Neural cell (in vitro differentiated cells): ENCODE results near the gene RAPGEFL1. TPM values are rescaled to one million over a fixed set of nuclear protein-coding genes. Genes with fewer than 3 reads are reported as not detected.
"Not testable (repeated sequence)": the region's sequence is repeated elsewhere in the genome, so short reads cannot be mapped to it uniquely, and the experiment has no call there.

Source experiments
- H2AFZ ChIP-seq: fragments of 200-600, 300-800 bp; sonication (generic), shearing (Covaris generic); 2 replicates; pipeline ENCODE4 v1.6.0; 2014; ENCODE audit warnings: low read depth, mild to moderate bottlenecking, antibody characterized with exemption, low read length, moderate library complexity
- H3F3A ChIP-seq: fragments of 200-600 bp; shearing (Covaris generic); 2 replicates; pipeline ENCODE4 v1.6.1; 2016; ENCODE audit warnings: mild to moderate bottlenecking, moderate library complexity, mixed read lengths, antibody characterized with exemption, low read length; ENCODE audit not compliant: insufficient read depth, poor library complexity, severe bottlenecking
- H3K27ac ChIP-seq: fragments of 200-600, 300-800 bp; sonication (generic), shearing (Covaris generic); 2 replicates; pipeline ENCODE4 v1.5.1; 2014; ENCODE audit warnings: mild to moderate bottlenecking, low read length, moderate library complexity
- H3K27me3 ChIP-seq: fragments of 300-800, 200-600 bp; sonication (generic), shearing (Covaris generic); 2 replicates; pipeline ENCODE4 v1.6.0; 2014; ENCODE audit warnings: mild to moderate bottlenecking, low read depth, low read length, moderate library complexity; ENCODE audit not compliant: insufficient read depth
- H3K36me3 ChIP-seq: fragments of 300-800, 200-600 bp; sonication (generic), shearing (Covaris generic); 2 replicates; pipeline ENCODE4 v1.5.1; 2014; ENCODE audit warnings: mild to moderate bottlenecking, antibody characterized with exemption, low read length, moderate library complexity; ENCODE audit not compliant: insufficient read depth
- H3K4me2 ChIP-seq: fragments of 300-800, 200-600 bp; sonication (generic), shearing (Covaris generic); 2 replicates; pipeline ENCODE4 v1.6.0; 2014; ENCODE audit warnings: mild to moderate bottlenecking, low read length
- H3K4me3 ChIP-seq: fragments of 300-800, 200-600 bp; sonication (generic), shearing (Covaris generic); 2 replicates; pipeline ENCODE4 v1.5.1; 2014; ENCODE audit warnings: mild to moderate bottlenecking, low read length, moderate library complexity
- H3K79me2 ChIP-seq: fragments of 200-600 bp; shearing (Covaris generic); replicated peaks from 2 replicates; pipeline ENCODE4 v1.6.0; 2014; ENCODE audit warnings: mild to moderate bottlenecking, low read length, moderate library complexity; ENCODE audit not compliant: insufficient read depth
- H3K9ac ChIP-seq: fragments of 300-800, 200-600 bp; sonication (generic), shearing (Covaris generic); 2 replicates; pipeline ENCODE4 v1.6.1; 2016; ENCODE audit warnings: mild to moderate bottlenecking, low read length, mixed read lengths
- H3K9me2 ChIP-seq: fragments of 200-600 bp; shearing (Covaris generic); 2 replicates; pipeline ENCODE4 v1.6.1; 2016; ENCODE audit warnings: mild to moderate bottlenecking, low read length, mixed read lengths; ENCODE audit not compliant: insufficient read depth
- H3K9me3 ChIP-seq: fragments of 200-600, 300-800 bp; sonication (generic), shearing (Covaris generic); 2 replicates; pipeline ENCODE4 v1.6.1; 2016; ENCODE audit warnings: mild to moderate bottlenecking, mixed run types, low read length, moderate library complexity, mixed read lengths
- H4K20me1 ChIP-seq: fragments of 200-600 bp; shearing (Covaris generic); 2 replicates; pipeline ENCODE4 v1.6.1; 2016; ENCODE audit warnings: mild to moderate bottlenecking, mixed run types; ENCODE audit not compliant: insufficient read depth
- EP300 ChIP-seq: fragments of 450-650 bp; conservative IDR thresholded peaks from 2 replicates; pipeline ENCODE4 v1.6.1; 2014; ENCODE audit warnings: antibody characterized with exemption, mild to moderate bottlenecking, moderate library complexity; ENCODE audit not compliant: poor library complexity, severe bottlenecking
- EZH2 ChIP-seq: fragments of 200-600, 300-800 bp; shearing (Covaris generic), sonication (generic); IDR thresholded peaks from 2 replicates; pipeline ENCODE4 v1.6.1; 2014; ENCODE audit warnings: antibody characterized with exemption, low read length, borderline replicate concordance, mild to moderate bottlenecking; ENCODE audit not compliant: insufficient read depth, poor library complexity, severe bottlenecking
- MXI1 ChIP-seq: fragments of 450-650 bp; conservative IDR thresholded peaks from 2 replicates; pipeline ENCODE4 v1.6.1; 2014; ENCODE audit warnings: antibody characterized with exemption, mild to moderate bottlenecking; ENCODE audit not compliant: poor library complexity, severe bottlenecking
- POLR2AphosphoS5 ChIP-seq: IDR thresholded peaks from 2 replicates; pipeline ENCODE4 v1.6.1; 2012
- RAD21 ChIP-seq: fragments of 450-650 bp; conservative IDR thresholded peaks from 2 replicates; pipeline ENCODE4 v1.6.1; 2014; ENCODE audit warnings: antibody characterized with exemption, mild to moderate bottlenecking, moderate library complexity
- SMC3 ChIP-seq: fragments of 450-650 bp; conservative IDR thresholded peaks from 2 replicates; pipeline ENCODE4 v1.6.1; 2014; ENCODE audit warnings: antibody characterized with exemption, mild to moderate bottlenecking, moderate library complexity; ENCODE audit not compliant: poor library complexity
- TAF1 ChIP-seq: IDR thresholded peaks from 2 replicates; pipeline ENCODE4 v1.6.1; 2012; ENCODE audit warnings: low read depth
- polyA plus RNA-seq: library from polyadenylated mRNA; depleted of rRNA; stranded (reverse); fragments of >200 nt; gene quantifications from 2 replicates; pipeline ENCODE4 v1.2.3, GENCODE V29; 2014
- TF ChIP-seq, protein P1 (sequence below): fragments of 450-650 bp; IDR thresholded peaks from 2 replicates; pipeline ENCODE4 v1.5.1; 2014; ENCODE audit warnings: antibody characterized with exemption, mild to moderate bottlenecking, moderate library complexity; ENCODE audit not compliant: poor library complexity, severe bottlenecking
- TF ChIP-seq, protein P2 (sequence below): IDR thresholded peaks from 2 replicates; pipeline ENCODE4 v1.6.1; 2012; ENCODE audit warnings: borderline replicate concordance

The RAPGEFL1 gene
- polyA plus RNA-seq, 1 donor from 2014 or later = 15.5 TPM

DNA sequence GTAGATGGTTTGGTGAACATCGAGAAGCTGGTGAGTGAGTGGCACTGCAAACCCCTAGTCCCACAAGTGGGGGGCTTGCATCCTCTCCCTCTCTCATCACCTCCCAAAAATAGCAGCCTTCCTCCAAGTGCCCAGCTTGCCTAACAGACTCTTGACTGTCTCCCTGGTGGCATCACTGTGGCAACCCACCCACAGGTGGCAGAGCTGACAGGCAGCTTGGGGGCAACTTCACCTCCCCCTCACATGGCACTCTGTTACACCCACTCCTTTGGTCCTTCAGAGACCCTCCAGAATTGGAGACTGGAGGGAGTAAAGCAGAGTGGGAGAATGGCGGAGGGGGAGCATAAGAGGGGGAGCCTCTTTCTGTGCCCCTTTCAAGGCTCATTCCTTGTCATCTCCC is 15.7 kb downstream of the RAPGEFL1 start (continued):
- TF ChIP-seq EZH2 = no peak

DNA sequence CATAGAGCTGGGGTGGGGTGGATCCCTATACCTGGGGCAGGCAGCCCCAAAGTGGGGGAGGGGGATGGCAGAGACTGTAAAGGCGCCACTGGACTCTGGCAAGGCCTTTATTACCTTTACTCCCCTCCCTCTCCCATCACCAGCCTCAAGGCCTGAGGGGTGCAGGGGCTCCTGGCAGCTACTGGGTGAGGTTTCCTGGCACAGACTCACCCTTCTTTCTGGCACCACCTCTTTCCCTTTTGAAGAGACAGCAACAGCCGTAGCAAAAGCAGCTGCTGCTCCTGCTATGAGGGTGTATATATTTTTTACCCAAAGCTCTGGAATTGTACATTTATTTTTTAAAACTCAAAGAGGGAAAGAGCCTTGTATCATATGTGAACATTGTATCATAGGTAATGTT is 17.6 kb downstream of the RAPGEFL1 start:
- Histone ChIP-seq H3K9me2 (no peaks in the 10 kb centered on the region), H3K27me3 (no peaks in the 10 kb centered on the region), H3K4me2 (no peak overlapping the region), H3K9me3 (no peaks in the 10 kb centered on the region), H3K36me3 (no peaks in the 10 kb centered on the region), H3K9ac (no peak overlapping the region), H3F3A (no peaks in the 10 kb centered on the region), H3K79me2 (no peaks in the 10 kb centered on the region), H2AFZ (no peak overlapping the region), H3K27ac (no peak overlapping the region), H4K20me1 (no peaks in the 10 kb centered on the region), H3K4me3 (no peak overlapping the region)
- TF ChIP-seq POLR2AphosphoS5 (no peak), EP300 (no peak), MXI1 (no peak), RAD21 (no peak), EZH2 (no peak), SMC3 (no peak), TAF1 (no peak)
- TF ChIP-seq, protein P1, sequence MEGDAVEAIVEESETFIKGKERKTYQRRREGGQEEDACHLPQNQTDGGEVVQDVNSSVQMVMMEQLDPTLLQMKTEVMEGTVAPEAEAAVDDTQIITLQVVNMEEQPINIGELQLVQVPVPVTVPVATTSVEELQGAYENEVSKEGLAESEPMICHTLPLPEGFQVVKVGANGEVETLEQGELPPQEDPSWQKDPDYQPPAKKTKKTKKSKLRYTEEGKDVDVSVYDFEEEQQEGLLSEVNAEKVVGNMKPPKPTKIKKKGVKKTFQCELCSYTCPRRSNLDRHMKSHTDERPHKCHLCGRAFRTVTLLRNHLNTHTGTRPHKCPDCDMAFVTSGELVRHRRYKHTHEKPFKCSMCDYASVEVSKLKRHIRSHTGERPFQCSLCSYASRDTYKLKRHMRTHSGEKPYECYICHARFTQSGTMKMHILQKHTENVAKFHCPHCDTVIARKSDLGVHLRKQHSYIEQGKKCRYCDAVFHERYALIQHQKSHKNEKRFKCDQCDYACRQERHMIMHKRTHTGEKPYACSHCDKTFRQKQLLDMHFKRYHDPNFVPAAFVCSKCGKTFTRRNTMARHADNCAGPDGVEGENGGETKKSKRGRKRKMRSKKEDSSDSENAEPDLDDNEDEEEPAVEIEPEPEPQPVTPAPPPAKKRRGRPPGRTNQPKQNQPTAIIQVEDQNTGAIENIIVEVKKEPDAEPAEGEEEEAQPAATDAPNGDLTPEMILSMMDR = no peak
- TF ChIP-seq, protein P2, sequence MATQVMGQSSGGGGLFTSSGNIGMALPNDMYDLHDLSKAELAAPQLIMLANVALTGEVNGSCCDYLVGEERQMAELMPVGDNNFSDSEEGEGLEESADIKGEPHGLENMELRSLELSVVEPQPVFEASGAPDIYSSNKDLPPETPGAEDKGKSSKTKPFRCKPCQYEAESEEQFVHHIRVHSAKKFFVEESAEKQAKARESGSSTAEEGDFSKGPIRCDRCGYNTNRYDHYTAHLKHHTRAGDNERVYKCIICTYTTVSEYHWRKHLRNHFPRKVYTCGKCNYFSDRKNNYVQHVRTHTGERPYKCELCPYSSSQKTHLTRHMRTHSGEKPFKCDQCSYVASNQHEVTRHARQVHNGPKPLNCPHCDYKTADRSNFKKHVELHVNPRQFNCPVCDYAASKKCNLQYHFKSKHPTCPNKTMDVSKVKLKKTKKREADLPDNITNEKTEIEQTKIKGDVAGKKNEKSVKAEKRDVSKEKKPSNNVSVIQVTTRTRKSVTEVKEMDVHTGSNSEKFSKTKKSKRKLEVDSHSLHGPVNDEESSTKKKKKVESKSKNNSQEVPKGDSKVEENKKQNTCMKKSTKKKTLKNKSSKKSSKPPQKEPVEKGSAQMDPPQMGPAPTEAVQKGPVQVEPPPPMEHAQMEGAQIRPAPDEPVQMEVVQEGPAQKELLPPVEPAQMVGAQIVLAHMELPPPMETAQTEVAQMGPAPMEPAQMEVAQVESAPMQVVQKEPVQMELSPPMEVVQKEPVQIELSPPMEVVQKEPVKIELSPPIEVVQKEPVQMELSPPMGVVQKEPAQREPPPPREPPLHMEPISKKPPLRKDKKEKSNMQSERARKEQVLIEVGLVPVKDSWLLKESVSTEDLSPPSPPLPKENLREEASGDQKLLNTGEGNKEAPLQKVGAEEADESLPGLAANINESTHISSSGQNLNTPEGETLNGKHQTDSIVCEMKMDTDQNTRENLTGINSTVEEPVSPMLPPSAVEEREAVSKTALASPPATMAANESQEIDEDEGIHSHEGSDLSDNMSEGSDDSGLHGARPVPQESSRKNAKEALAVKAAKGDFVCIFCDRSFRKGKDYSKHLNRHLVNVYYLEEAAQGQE = no peak

DNA sequence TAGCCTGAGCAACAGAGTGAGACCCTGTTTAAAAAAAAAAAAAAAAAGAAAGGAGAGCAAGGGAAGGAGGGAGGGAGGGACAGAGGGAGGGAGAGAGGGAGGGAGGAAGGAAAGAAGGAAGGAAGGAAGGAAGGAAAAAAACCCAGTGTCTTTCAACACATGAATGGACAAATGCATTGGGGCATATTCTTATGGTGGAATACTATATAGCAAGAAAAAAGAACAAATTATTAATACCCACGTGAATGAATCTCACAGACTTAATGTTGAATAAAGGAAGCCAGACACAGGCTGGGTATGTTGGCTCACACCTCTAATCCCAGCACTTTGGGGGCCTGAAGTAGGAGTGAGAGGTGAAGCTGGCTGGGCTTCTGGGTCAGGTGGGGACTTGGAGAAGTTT is 20.3 kb downstream of the RAPGEFL1 start:
- no peaks in the 10 kb centered on the region for H3K27me3 ChIP-seq
- no peak overlapping the region for H3K9ac ChIP-seq
- H3K4me2 ChIP-seq = no peak overlapping the region
- no peaks in the 10 kb centered on the region for H3F3A ChIP-seq
- no peaks in the 10 kb centered on the region for H3K9me3 ChIP-seq
- no peak overlapping the region for H2AFZ ChIP-seq
- TF ChIP-seq POLR2AphosphoS5 (no peak), TAF1 (no peak), EP300 (no peak), EZH2 (no peak), SMC3 (no peak), RAD21 (no peak), MXI1 (no peak)
- TF ChIP-seq, protein P2 = no peak
- TF ChIP-seq, protein P1 = no peak
- no peaks in the 10 kb centered on the region for H3K79me2 ChIP-seq
- H3K27ac ChIP-seq = no peak overlapping the region
- no peak overlapping the region for H3K4me3 ChIP-seq
- no peaks in the 10 kb centered on the region for H4K20me1 ChIP-seq
- no peaks in the 10 kb centered on the region for H3K9me2 ChIP-seq
- no peaks in the 10 kb centered on the region for H3K36me3 ChIP-seq

DNA sequence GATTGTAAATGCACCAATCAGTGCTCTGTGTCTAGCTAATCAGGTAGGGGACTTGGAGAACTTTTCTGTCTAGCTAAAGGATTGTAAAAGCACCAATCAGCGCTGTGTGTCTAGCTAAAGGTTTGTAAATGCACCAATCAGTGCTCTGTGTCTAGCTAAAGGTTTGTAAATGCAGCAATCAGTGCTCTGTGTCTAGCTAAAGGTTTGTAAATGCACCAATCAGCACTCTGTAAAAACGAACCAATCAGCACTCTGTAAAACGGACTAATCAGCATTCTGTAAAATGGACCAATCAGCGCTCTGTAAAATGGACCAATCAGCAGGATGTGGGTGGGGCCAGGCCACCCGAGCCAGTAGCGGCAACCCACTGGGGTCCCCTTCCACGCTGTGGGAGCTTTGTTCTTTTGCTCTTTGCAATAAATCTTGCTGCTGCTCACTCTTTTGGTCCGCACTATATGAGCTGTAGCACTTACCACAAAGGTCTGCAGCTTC is 20.7 kb downstream of the RAPGEFL1 start:
- not testable (repeated sequence) for H3K27ac ChIP-seq, H3K4me3 ChIP-seq, H3K79me2 ChIP-seq

More for the DNA sequence above, 20.7 kb downstream of the RAPGEFL1 start:
- not testable (repeated sequence) for H3K9me2 ChIP-seq, H3K27me3 ChIP-seq, H3K9ac ChIP-seq, H2AFZ ChIP-seq, H4K20me1 ChIP-seq, H3K9me3 ChIP-seq, H3F3A ChIP-seq, H3K36me3 ChIP-seq, H3K4me2 ChIP-seq
